ENCODE data around the gene BEGAIN.

Gene BEGAIN

DNA sequence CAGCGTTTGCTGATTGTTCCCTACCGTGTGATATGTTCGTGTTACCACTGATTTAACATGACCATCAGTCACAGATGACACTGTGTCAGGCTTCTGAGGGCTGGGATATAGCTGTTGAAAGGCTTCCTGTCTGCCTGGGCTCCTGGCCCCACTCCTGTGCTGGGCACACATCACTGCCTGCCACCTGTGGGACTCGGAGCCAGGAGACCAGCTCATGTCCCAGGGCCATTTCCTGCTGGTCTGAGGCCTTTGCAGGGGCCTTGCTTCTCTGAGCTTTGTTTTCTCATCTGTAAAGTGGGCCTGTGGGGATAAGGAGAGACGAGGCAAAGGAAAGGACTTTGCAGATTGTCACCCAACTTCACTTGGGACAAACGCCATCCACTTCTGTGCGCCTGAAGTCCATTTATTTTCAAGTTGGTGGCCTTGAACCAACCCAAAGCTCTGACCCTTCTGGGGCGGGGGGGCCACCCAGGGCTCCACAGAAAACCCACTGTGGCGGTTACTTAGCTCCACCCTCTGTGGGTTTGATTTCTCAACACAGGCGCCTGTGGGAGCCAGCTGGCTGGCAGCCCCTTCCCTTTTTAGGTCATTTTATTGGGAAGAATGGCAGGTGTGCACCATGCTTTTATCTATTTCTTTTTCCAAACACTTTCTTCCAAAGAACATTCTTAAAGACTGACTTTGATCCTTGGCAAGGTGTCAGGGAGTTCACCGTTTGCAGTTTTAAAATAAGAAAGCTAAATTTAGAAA, 54.1 kb downstream of the BEGAIN start:
- TF ChIP-seq, protein P1, sequence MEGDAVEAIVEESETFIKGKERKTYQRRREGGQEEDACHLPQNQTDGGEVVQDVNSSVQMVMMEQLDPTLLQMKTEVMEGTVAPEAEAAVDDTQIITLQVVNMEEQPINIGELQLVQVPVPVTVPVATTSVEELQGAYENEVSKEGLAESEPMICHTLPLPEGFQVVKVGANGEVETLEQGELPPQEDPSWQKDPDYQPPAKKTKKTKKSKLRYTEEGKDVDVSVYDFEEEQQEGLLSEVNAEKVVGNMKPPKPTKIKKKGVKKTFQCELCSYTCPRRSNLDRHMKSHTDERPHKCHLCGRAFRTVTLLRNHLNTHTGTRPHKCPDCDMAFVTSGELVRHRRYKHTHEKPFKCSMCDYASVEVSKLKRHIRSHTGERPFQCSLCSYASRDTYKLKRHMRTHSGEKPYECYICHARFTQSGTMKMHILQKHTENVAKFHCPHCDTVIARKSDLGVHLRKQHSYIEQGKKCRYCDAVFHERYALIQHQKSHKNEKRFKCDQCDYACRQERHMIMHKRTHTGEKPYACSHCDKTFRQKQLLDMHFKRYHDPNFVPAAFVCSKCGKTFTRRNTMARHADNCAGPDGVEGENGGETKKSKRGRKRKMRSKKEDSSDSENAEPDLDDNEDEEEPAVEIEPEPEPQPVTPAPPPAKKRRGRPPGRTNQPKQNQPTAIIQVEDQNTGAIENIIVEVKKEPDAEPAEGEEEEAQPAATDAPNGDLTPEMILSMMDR (IDR thresholded peaks at IDR 0.05; ENCODE audit: low read depth, low read length), result no peak
- no peak for DNase-seq (ENCODE audit: extremely low read depth, low read depth)

DNA sequence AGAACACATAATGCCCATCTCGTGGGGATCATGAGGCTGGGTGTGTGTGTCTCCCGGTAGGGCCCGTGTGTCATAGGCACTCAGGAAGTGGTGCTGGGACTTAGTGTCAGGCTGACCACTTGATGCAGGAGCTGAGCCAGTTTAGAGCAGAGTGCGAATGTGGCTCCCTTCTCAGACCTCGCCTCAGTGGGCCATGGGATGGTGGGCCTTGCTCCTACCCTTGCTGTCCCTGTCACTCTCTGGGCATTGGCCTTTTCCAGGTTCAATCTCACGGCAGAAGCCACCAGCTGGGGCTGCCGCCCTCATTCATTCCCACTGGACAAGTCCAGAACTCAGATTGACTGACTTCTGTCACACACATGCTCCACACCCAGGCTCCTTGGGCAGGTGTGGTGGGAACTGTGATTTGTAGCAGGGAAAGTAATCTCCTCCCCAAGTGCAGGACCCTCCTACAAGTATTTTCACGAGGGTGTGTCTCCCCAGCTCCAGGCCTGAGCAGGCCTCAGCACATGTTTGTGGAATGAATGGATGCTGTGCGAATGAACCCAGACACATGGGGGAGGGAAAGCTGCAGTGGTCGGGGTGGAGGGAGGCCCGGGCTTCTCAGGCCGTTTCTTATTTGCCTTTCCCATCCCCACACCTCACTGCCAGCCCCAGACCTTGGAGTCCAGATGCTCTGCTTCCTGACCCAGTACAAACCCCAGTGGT, 54.9 kb downstream of the BEGAIN start:
- no peak for DNase-seq (ENCODE audit: extremely low read depth, low read depth)
- TF ChIP-seq, protein P1 (IDR thresholded peaks at IDR 0.05; ENCODE audit: low read depth, low read length), result no peak

DNA sequence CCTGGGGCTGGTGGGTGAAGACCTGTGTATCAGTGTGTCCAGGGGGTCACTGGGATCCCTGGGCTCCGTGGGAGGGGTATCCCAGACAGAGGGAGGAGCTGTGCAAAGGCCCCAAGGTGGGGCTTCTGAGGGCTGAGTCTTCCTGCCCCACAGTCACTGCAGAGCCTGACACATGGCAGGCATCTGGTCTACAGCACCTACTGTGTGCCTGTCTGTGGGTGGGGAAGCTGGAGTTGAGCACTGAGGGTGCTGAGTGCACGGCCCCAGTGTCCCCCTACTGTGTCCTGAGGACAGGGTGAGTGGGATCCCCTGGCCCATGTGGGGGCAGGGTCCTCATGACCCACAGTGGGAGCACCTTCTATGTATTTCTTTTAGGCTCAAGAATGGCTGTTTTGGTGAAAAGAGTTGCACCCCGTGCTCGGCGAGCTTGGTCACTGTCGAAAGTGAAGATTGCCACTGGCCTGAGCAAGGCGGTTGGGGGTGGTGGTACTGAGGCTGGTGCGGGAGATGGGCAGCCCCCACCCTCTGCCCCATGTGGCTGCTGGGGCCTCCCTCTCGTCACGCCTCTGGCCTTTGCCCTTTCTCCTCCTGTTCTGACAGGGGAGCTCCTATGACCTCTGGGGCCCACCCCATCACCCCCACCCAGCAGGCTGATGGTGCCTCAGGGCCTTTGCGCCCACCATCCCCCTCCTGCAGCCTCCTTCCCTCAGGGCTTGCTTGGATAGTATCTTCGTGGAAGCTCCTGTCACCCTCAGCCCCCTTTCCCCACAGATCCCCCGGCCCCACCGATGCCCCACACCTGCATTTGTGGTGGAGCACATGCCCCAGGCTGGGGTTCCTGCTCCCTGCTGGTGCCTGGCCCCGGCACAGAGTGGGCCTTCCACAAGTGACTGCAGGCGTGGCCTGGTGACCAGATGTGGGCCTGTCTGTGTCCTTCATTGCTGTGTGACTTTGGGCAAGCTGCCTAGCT, 55.8 kb downstream of the BEGAIN start:
- TF ChIP-seq, protein P1 (IDR thresholded peaks at IDR 0.05; ENCODE audit: low read depth, low read length), result no peak
- DNase-seq (ENCODE audit: extremely low read depth, low read depth), result no peak

DNA sequence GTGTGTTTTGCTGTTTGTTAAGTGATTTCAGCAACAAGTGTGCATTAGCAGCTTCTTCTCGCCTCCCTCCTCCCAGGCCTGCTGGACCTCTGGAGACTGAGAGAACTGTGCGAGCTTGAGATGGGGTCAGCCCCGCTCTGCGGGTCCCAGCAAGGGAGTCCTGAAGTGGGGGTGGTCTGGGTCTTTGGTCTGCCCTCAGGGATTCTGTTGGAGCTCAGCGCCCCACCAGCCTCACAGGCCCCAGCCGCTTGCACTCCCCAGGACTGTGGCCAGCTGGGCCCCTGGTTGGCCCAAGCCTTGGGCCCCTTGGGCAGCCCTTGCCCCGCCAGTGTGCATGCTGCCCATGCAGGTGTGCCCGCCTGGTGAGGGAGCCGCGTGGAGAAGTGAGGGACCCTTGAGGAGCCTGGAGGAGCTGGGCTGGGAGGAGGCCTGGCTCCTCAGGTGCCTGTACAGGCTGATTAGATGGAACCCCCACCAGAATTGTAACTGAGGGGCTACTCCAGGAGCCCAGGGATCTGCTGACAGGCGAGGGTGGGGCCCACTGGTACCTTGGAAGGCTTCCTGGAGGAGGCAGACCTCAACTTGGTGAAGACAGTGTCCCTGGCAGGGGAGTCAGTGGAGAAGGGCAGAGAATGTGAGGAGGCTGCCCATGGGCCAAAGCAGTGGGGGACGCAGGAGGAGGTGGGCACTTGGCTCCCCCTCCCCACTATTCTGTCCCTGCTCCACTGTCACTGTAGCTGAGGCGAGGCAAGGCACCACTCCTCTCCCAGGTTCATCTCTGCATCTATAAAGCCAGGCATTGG, 56.7 kb downstream of the BEGAIN start:
- DNase-seq (ENCODE audit: extremely low read depth, low read depth), result no peak
- TF ChIP-seq, protein P1 (IDR thresholded peaks at IDR 0.05; ENCODE audit: low read depth, low read length), result no peak

DNA sequence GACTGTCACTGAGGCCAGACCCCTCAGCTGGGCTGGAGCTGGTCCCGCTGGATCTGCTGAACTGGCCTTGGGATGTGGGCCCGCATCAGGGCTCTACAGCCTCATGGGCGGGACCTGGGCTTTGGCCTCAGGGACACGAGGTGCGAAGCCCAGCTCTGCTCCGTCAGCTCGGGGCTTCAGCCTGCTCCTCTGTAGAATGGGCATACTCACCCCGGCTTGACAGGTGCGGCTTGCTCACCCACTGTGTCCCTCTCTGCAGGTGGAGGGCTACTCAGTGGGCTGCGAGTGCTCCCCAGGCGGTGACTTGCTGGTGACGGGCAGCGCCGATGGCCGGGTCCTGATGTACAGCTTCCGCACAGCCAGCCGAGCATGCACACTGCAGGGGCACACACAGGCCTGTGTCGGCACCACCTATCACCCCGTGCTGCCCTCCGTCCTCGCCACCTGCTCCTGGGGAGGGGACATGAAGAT, 57.6 kb downstream of the BEGAIN start:
- TF ChIP-seq, protein P1 (IDR thresholded peaks at IDR 0.05; ENCODE audit: low read depth, low read length), result no peak
- no peak for DNase-seq (ENCODE audit: extremely low read depth, low read depth)

DNA sequence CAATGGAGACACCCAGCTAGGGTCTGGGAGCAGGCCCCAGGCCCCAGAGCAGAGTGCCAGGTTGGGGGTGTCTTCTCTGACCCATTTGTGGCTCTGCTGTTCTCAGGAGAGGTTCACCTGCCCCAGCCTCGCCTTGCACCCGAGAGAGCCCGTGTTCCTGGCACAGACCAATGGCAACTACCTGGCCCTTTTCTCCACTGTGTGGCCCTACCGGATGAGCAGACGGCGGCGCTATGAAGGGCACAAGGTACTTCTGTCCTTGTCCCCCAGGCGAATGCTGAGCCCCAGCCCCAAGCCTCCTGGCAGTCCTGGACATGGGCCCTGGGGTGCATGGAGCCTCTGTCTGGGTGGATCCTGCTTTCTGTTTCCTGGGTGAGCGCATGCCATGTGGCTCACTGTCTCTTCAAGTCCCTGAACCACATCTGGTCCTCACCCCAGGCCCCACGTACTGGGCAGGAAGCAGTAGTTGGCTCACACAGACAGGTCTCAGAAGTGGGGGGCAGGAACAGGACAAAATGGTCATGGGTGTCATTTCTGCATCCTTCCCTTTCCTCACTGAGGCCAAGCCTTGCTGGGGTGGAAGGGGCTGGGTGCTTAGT, 58.2 kb downstream of the BEGAIN start:
- TF ChIP-seq, protein P1 (IDR thresholded peaks at IDR 0.05; ENCODE audit: low read depth, low read length), result no peak

More for the DNA sequence above, 58.2 kb downstream of the BEGAIN start:
- no peak for DNase-seq (ENCODE audit: extremely low read depth, low read depth)
